GM19023 (cell line): ENCODE data around the gene FAM174B.

ENCODE experiments used
- ATAC-seq: cut with Tn5 transposase; IDR thresholded peaks from one replicate; pipeline ENCODE4 v1.9.1; 2021; ENCODE audit warnings: mild to moderate bottlenecking, moderate library complexity; ENCODE audit not compliant: unreplicated experiment

Gene FAM174B

DNA sequence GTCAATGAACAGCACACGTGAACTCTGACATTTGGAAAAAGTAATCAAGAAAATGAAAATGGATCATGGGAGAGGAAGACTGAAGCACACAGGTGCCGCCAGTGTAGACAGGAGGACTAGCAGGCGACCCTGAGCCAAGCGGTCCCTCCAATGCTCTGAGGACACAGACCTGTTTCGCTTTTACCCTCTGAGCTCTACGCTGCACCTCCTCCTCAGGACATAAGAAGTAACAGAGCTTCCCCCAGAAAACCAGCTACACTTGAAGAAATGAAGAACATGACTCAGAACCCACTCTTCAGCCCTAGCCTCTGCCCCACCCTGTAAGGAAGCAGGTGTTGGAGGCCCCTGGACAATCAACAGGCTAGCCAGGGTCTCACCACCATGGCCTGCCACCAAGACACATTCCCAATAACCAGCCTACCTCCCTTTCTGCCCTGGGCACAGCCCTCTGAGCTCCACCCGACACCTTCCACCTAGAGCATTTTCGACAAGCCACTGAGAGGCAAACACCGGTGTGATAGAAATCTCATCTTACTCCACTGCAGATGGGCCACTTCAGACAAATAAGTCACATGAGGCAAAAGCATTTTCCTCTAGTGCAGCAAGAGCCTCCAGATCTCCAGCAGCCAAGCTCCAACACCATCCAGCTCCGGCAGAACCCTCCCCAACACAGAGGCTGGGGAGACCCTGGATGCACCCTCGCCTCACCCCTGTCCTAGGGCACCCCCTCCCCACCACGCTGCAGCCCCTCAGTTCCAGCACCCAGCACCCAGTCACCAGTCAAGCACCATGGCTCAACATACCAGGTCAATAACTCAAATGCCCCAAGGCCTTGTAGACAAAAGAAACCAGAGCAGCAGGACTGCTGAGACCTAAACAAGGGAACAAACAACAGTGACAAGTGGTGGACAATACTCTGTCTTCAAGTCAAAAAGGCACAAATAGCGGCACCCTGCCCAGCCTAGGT lies 11.4 kb downstream of the FAM174B start:
- ATAC-seq, result no peak

DNA sequence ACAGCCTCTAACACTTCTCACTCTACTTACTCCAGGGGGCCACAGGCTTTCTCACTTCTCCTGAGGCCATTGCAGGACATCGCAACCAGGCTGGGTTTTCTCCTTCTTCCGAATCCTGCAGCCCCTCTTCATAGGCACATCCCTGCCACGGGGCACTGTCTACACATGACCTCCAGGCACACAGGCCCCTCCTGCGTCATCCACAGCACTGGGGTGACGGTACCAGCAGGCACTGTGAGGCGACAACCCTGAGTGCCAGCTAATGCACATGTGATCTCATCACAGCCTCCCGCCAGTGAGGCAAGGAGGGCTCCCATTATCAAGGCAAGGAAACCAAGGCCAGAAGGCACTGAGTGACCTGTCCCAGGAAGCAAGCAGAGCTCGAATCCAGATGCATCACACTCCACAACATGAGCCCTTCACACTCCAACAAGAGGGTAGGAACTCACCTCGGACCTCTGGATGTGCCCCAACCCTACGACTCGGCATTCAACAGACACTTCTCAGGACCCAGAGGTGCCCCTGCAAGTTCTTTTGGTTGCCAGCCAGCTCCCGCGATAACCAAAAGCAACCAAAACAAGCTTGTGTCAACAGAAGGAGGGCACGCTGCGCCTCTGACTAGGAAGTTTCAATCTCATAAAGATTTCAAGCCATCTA lies 16.7 kb downstream of the FAM174B start:
- ATAC-seq, result no peak

- no peak for ATAC-seq
Observed at GRCh38 chr15:92638291-92638708, 17.3 kb downstream of the FAM174B start.

DNA sequence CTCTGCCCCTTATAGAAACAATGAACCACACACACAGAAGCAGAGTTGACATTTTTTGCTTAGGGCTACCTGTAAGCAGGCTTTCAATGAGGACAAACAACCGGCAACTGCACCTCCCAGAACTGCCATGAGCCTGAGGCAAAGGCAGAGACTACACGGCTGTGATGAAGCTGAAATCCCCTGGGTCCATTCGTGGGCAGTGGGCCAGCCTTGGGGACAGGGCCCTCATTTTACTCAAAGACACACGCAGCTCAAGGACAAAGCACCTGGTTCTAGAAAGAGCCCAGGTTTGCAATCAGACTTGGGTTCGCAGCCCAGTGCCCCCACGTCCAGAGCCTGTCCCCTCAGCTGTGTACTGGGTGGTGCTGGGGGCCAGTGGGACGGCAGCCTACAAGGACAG lies 17.9 kb downstream of the FAM174B start:
- ATAC-seq, result no peak

DNA sequence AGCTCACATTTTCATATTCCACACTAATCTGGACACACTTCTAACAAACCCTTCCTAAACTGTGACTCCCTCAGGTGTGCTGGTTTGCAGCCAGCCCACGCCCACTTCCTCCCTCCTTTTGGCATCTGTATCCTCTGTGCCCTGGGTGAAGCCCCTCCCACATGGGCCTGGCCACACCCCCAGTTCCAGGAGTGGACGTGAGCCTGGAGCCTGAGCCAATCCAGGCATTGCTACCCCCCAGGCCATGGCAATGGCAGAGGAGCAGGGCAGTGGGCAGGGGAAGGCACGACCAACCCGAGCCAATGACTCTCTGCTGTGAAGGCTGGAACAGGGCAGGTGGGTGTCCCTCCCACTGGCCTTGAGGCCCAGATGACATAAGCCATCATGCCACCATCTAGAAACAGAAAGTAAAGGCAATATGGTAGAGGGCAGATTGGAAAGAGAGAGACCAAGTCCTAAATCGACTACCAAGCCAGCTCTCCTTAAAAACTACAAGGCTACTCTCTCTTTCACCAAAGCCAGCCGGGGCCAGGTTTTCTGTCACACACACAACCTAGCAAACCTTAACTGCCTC lies 18.6 kb downstream of the FAM174B start:
- ATAC-seq, result no peak

GRCh38 chr15:92636401-92636907 lies 19.1 kb downstream of the FAM174B start:
- ATAC-seq, result no peak

DNA sequence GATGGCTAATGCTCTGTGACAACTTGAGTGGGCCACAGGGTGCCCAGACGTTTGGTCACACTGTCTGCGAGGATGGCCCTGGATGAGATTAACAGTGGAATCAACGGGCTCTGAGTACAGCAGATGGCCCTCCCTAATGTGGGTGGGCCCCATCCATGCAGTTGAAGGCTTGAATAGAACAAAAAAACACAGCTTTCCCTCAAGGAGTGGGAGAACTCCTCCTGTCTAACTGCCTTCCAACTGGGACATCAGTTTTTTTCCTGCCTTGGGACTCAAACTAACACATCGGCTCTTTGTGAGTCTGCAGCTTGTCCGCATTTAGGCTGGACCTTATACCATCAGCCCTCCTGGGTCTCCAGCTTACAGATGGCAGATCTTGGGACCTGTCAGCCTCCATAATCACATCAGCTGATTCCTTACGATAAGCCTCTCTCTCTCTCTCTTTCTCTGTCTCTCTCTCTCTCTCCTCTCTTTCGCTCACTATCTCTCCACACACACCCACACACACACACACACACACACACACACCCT lies 20.8 kb downstream of the FAM174B start:
- no peak for ATAC-seq

DNA sequence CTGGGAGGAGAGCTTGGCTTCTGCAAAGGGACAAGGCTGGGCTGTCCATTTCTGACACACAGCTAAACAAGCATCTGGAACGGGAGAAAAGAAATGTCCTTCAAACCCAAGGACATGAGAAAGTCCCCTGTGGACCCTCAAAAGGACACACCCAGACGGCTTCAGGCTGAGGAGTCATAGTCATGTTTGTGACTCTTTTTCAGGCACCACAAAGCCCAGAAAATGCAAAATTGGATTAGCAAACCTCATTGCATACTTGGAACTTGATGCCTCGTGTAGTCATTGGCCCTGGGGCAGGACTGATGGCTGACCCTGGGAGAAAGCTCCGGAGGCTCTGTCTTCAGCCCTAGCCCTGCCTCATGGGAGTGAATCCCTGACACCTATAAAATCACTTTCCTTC lies 21.5 kb downstream of the FAM174B start:
- ATAC-seq, result no peak

DNA sequence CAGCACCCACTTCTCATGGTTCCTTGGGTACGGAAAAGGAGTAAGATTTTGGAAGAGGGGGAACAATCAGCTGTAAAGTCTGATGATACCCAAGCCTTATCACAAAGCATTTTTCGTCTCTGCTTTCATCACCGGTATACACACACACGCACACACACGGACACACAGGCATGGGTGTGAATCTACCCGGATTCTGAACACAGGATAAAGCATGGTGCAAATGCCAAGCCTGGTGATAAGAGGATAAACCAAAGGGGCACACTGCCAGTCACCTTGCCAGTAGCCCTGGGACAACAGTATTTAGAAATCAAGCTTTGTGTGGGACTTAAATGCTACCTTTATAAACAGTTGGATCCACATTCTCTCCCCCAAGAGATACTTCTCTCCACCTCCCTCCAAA lies 22.2 kb downstream of the FAM174B start:
- ATAC-seq, result no peak

- ATAC-seq, result no peak
Observed at GRCh38 chr15:92633001-92633400, 22.6 kb downstream of the FAM174B start.

GRCh38 chr15:92631721-92632120 lies 23.9 kb downstream of the FAM174B start:
- ATAC-seq, result no peak

- no peak for ATAC-seq
Observed at GRCh38 chr15:92629975-92630626, 25.5 kb downstream of the FAM174B start.

- ATAC-seq, result no peak
Observed at GRCh38 chr15:92629276-92629974, 26.1 kb downstream of the FAM174B start.

- no peak for ATAC-seq
Observed at GRCh38 chr15:92627014-92627413, 28.6 kb downstream of the FAM174B start.

GRCh38 chr15:92625251-92625980 lies 30.2 kb downstream of the FAM174B start:
- ATAC-seq, result peak; percentile 56

DNA sequence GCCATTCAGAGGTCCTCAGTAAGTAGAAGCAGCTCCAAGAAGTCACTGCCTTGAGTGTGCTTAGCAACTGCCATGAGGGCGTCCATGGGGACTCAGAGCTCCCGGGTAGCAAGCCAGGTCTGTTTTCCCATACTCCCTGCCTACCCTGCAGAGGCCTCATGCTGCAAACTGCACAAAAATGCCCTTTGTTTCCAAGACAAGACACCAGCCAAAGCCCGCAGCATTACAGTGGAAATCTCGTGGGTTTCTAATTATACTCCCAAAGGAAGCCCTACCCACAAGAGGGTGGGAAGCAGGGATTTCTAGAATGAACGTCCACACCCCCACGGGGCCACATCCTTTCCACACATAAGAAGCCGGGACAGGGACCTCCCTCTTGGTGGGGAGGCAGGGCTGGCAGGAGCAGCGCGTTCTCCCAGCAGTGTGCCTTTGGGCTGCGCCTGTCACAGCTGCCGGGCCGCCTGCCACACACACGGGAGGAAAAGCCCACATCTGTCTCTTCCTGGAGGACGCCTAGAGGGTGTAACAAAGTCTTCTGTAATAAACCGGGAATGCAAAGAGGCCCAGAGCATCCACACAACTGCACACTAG lies 31.1 kb downstream of the FAM174B start:
- ATAC-seq, result no peak

DNA sequence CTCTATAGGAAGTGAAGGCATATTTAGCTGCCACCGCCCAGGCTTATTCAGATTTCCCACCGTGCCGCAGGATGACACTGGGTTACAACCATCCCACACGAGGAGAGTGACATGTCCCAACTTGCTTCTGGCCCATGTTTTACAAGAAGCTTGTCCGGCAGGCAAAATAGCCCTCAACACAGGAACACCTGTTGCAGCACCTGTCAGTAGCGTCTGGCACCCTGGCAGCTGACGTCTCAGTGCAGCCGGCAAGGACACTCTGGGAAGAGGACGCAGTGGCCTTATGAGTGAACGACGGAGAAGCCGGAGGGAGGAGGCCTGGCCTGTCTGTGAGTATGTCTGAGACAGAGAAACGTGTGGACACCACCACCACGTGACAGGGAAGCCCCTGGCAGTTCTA lies 32.1 kb downstream of the FAM174B start:
- ATAC-seq, result no peak

DNA sequence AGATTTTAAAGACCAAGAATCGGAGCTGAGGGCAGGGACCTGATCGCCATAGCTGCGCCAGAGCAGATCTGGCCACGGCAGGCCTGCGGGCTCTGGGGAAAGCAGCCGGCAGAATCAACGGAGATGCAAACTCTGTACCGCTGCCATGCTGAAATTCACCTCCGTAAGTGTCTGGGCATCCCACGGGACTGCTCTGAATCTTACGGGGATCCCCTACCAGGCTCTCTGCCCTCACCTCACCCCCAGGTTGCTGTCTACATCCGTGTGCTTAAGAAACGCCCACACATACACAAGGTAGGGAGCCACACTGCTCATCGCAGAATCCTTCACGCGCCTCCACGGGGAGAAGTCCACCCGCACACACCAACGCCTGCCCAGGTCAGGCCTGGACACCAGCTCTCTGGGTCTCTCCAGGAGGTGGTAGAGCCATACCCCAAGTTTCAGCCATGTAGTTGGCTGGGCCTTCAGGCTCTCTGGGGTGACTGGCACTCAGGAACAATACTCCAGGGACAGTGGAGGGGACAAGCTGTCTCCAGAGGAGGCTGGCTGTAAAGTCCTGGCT lies 33.5 kb downstream of the FAM174B start:
- ATAC-seq, result no peak

DNA sequence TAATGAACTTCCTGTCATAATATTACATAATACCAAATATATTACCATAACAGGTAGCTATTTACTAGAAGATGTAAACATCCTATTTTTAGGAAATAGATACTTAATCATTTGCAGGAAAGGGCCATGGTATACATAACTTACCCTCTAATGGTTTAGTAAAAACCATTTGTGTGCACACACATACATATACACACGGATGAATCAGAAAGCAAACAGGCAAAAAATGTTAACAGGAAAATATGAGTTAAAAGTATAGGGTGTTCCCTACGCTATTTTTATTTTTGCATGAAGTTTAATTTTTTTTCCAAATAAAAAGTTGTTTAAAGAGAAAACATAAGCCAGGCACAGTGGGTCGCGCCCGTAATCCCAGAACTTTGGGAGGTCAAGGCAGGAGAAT lies 34.6 kb downstream of the FAM174B start:
- ATAC-seq, result no peak
